GM18909 (cell line): ENCODE measurements around the gene RASEF.
"Not testable (repeated sequence)": the region's sequence is repeated elsewhere in the genome, so short reads cannot be mapped to it uniquely, and the experiment has no call there.

ENCODE experiments used
- ATAC-seq: cut with Tn5 transposase; IDR thresholded peaks from one replicate; pipeline ENCODE4 v1.9.1; 2021; ENCODE audit warnings: mild to moderate bottlenecking; ENCODE audit not compliant: unreplicated experiment, poor library complexity

RASEF gene

DNA sequence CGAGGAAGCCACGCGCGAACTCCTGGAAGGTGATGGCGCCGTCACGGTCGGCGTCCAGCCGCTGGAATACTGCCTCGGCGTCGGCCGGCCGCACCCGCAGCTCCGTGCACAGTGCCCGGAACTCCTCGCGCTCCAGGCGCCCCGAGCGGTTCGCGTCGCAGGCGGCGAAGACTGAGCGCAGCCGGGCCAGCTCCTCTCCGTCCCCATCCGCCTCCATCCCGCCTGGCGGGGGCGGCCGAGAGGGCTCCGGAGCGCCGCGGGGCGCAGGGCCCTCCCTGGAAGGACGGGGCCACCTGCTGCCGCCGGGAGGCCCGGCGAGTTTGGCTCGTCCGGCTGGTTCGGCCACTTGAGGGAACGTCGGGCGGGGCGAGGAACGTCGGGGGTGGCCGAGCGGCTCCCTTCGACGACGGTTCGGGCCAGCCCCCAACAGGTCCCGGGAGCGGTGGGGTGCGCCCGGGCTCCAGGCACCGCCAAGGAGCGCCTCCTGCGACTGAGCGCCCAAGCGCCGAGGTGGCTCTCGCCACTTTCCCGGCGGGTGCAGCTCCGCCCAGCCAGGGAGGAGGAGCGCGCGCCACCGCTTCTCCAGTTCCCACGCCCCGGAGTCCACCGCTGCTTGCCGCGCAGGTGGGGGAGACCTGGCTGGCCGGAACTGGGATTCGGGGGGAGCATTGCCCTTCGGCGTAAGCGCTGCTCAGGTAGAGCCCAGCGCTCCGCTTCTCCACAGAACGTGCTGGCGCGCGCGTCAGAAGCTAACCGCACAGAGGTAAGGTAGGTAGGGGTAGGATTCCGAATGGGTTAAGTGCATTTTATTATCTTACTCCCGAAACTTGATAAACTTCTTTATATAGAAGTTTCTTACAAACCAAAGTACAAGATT lies at the start of gene RASEF:
Gene RASEF, minus strand, starts transcription at position 492 of the 877 bp plus-strand sequence. Its CDS starts 275 bp downstream, at position 217.
- ATAC-seq: no peak

DNA sequence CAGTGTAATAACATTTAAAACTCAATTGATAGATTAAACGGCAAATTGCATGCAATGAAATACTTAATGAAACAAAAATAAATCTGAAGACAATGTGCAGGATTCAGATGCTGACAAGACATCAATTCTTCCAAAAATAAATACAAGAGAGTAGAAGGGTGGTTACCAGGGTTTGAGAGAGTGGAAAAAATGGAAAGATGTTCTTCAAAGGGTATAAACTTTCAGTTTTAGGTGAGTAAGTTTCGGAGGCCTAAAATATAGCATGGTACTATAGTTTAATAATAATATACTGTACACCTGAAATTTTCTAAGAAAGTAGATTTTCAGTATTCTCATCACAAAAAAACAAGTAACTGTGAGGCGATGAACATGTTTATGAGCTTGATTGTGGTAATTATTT lies 48.2 kb upstream of the RASEF start:
- no peak for ATAC-seq

DNA sequence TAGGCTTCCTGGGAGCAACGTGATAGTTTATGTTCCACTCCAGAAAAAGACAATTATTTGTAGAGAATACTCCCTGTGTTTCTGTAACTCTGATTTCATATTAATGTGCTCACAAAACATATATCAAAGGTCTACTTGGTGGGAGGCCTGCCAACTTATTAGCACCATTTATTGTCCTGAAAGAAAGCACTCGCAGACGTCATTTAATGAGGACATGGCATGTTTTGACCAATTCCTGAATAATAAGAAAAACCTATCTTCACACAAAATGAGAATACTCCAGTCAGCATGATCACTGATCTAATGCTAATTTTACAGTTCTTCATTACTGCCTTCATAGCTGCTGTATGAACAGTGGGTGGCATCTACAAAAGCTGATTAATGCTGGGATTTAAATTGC lies 46.4 kb upstream of the RASEF start:
- ATAC-seq: no peak

DNA sequence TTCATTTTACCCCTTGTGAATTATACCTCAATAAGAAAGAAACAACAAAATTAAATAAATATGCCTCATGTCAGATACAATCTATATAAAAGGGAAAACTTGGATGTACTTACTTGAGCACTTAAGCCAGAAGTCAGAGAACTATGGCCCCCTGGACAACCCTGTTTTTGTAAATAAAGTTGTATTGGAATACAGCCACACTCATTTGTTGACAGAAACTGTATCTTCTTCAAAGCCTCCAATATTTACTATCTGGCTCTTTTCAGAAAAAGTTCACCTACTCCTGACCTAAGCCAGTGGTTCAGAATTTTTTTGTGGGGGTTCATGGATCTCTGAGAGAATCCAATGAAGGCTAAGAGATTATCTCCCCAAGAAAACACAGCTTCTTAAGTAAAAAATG lies 45.3 kb upstream of the RASEF start:
- no peak for ATAC-seq

GRCh38 chr9:83106772-83107171 lies 43.8 kb upstream of the RASEF start:
- ATAC-seq: no peak

GRCh38 chr9:83106263-83106662 lies 43.3 kb upstream of the RASEF start:
- ATAC-seq: no peak

- no peak for ATAC-seq
These were observed 34.7 kb upstream of the RASEF start for GRCh38 chr9:83097633-83098032.

DNA sequence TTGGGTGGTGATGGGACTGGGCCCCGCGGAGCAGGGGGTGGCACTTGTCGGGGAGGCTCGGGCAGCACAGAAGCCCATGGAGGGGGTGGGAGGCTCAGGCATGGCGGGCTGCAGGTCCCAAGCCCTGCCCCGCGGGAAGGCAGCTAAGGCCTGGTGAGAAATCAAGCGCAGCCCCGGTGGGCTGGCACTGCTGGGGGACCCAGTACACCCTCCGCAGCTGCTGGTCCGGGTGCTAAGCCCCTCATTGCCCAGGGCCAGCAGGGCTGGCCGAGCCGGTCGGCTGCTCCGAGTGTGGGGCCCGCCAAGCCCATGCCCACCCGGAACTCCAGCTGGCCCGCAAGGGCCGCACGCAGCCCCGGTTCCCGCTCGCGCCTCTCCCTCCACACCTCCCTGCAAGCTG lies 30.4 kb upstream of the RASEF start:
- ATAC-seq: not testable (repeated sequence)

- ATAC-seq: no peak
These were observed 18.9 kb upstream of the RASEF start for GRCh38 chr9:83081846-83082245.

GRCh38 chr9:83081010-83081409 lies 18.1 kb upstream of the RASEF start:
- ATAC-seq: no peak

GRCh38 chr9:83075932-83076331 lies 13.0 kb upstream of the RASEF start:
- ATAC-seq: not testable (repeated sequence)

- ATAC-seq: not testable (repeated sequence)
These were observed 9.6 kb upstream of the RASEF start for GRCh38 chr9:83072498-83072897.

GRCh38 chr9:83071626-83072025 lies 8.7 kb upstream of the RASEF start:
- ATAC-seq: no peak

DNA sequence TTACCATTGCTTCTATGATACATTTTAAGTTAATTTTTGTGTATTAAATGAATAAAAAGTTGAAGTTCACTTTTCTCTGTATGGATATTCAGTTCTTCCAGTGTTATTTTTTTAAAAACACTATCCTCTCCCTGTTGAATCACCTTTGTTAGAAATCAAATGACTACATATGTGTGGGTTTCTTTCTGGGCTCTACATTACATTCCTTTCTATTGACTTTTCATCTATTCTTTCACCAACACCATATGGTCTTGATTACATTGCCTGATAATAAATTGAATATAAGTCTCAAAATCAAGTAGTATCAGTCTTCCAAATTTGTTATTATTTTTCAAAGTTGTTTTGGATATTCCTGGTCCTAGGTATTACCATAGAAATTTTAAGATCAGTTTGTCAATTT lies 7.3 kb upstream of the RASEF start:
- no peak for ATAC-seq

- ATAC-seq: no peak
These were observed 6.7 kb upstream of the RASEF start for GRCh38 chr9:83069651-83070050.

- no peak for ATAC-seq
These were observed 5.5 kb upstream of the RASEF start for GRCh38 chr9:83068414-83068813.

DNA sequence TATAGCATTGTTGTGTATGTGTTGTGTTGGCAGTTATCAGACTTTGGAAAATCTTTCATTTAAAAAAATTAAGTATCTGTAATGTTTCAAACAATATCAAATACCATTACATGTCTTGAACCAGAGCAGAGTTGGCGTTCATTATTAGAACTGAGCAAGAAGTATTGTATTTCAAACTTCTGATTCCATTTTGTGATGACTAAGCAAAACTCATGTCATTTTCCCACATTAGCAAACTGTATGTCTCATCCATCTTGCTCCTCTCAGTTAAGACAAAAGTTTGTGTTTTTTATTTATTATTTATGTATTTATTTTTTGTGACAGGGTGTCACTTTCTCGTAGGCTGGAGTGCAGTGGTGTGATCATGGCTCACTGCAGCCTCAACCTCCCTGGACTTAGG lies 4.6 kb upstream of the RASEF start:
- no peak for ATAC-seq

DNA sequence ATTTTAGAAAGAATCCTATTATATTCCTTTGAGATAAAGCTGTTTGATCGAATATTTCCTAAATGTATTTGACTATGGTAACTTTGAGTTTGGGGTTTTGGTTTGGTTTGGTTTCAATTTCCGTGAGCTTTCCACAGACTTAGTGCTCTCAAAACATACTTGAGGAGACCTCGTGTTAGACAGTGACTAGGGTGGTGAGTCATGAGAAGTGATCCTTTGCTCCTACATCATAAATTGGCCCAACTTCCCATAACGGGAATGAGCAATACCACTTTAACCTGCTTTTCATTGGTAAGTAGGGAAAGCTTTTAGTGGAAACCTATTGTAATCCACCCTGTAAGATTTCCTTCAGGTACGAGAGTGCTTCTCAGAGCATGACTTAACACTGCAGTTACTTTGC lies 3.8 kb upstream of the RASEF start:
- ATAC-seq: no peak

GRCh38 chr9:83065233-83065632 lies 2.3 kb upstream of the RASEF start:
- no peak for ATAC-seq

GRCh38 chr9:83061990-83062650 lies 822 bp downstream of the RASEF start:
- no peak for ATAC-seq

- no peak for ATAC-seq
These were observed 1.9 kb downstream of the RASEF start for GRCh38 chr9:83061036-83061435.

DNA sequence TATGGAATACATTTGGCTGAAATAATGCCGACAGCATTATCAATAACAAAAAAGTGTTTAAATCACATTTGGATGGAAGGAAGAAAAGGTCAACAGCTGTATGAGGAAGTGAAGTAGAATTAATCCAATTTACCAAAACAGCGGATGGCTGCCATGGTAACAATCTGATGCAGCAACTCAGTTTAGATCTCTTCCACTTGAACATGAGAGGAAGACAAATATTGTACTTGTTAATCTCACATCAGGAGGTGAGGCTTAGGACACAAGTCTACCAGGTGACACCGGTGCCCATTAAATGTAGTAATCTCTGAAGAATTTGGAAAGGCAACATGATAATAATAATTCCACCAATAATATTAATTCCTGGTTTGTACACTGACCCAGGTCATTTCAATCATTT lies 2.4 kb downstream of the RASEF start:
- no peak for ATAC-seq
